ENCODE measurements around the gene MCRIP2.

DNA sequence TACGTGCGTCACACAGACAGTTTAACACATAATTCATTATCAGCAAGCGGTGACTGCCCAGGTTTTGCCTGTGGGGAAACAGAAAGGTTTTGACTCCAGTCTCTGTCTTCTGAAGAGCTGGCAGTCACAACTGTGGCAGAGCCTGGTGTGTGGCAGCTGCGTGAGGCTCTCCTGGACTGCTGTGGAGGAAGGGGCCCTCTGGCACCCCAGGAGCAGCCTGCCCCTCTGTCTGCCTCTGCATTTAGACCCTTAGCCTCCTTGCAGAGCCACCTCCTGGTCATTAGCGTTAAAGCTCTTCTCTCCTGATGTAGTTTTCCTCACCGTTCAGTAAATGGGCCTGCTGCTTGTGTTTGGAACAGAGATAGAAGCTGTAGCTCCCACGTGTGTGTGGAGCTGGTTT is 40.8 kb upstream of the MCRIP2 start:
- TF ChIP-seq POLR2A (IDR thresholded peaks at IDR 0.05; ENCODE audit: low read depth, low read length), result no peak
- TF ChIP-seq POLR2AphosphoS5 (IDR thresholded peaks at IDR 0.05; ENCODE audit: low read depth, low read length), result no peak
- TF ChIP-seq TAF1 (IDR thresholded peaks at IDR 0.05; ENCODE audit: borderline replicate concordance, low read depth, low read length), result no peak
